Endothelial cell of umbilical vein (primary cell): ENCODE data around the gene ARMC8. TPM values are rescaled to one million over a fixed set of nuclear protein-coding genes. Genes with fewer than 3 reads are reported as not detected.

Experiments used
- BruUV-seq: library from RNA; stranded (reverse); fragments of 400-500 nt; replicated peaks from 2 replicates; lab custom pipeline; 2021; lab: Mats Ljungman, UMichigan
- CTCF ChIA-PET: fragments of 300-600, 350-600 bp; sonication (Branson Sonifier 250); formaldehyde crosslinking; loops from one replicate; lab custom pipeline; 2021; ENCODE audit warnings: antibody characterized with exemption, inconsistent platforms; lab: Charles Lee
- POLR2A ChIA-PET: fragments of 300-600, 350-600 bp; sonication (Branson Sonifier 250); formaldehyde crosslinking; loops from one replicate; lab custom pipeline; 2021; ENCODE audit warnings: antibody characterized with exemption, inconsistent platforms; lab: Charles Lee
- DNase-seq: peaks from one replicate; pipeline ENCODE4 v3.0.0-alpha.2; 2011; ENCODE audit warnings: low read depth, low spot score
- FAIRE-seq: peaks from 2 replicates; lab custom pipeline; 2011; peaks lifted over from hg19 to GRCh38; lab: Jason Lieb, UNC
- H2AFZ ChIP-seq: 2 replicates; pipeline ENCODE4 v1.6.0; 2012; ENCODE audit warnings: low read depth, low read length, control low read depth, inconsistent platforms
- H3K27ac ChIP-seq: 2 replicates; pipeline ENCODE4 v1.5.1; 2011; ENCODE audit warnings: low read depth, mild to moderate bottlenecking, control low read depth, low read length, moderate library complexity; ENCODE audit not compliant: insufficient read depth
- H3K27me3 ChIP-seq, 2 experiments: 2 replicates each; pipeline versions ENCODE4 v1.6.0 to v1.6.1; 2011; ENCODE audit warnings: low read length in 2 of 2, mixed read lengths in 1 of 2; ENCODE audit not compliant: control insufficient read depth in 2 of 2, insufficient read depth in 2 of 2
- H3K36me3 ChIP-seq, 2 experiments: 2 replicates in 1 of 2; 3 replicates in 1 of 2; pipeline ENCODE4 v1.5.1; 2011; ENCODE audit warnings: low read length in 2 of 2, mild to moderate bottlenecking in 1 of 2, moderate library complexity in 1 of 2; ENCODE audit not compliant: control insufficient read depth in 2 of 2, insufficient read depth in 2 of 2; ENCODE audit errors: extremely low read depth in 1 of 2
- H3K4me1 ChIP-seq: 3 replicates; pipeline ENCODE4 v1.5.1; 2011; ENCODE audit warnings: mild to moderate bottlenecking, low read length; ENCODE audit not compliant: control insufficient read depth, insufficient read depth; ENCODE audit errors: extremely low read depth
- H3K4me2 ChIP-seq: 2 replicates; pipeline ENCODE4 v1.6.1; 2011; ENCODE audit warnings: low read length, control low read depth, mixed read lengths; ENCODE audit not compliant: insufficient read depth
- H3K4me3 ChIP-seq, 3 experiments: fragments of 200-600 bp in 1 of 3; sonication (generic), shearing (Covaris generic) in 1 of 3; replicated peaks in 1 of 3; 2 replicates each; pipeline ENCODE4 v1.5.1; 2011 to 2016; ENCODE audit warnings: control low read depth in 3 of 3, low read length in 3 of 3, mild to moderate bottlenecking in 2 of 3, inconsistent platforms in 1 of 3, low read depth in 1 of 3, moderate library complexity in 1 of 3; ENCODE audit not compliant: insufficient read depth in 1 of 3
- H3K79me2 ChIP-seq: 2 replicates; pipeline ENCODE4 v1.6.0; 2012; ENCODE audit warnings: low read length, inconsistent platforms; ENCODE audit not compliant: control insufficient read depth, insufficient read depth
- H3K9ac ChIP-seq: replicated peaks from 2 replicates; pipeline ENCODE3; 2011; ENCODE audit warnings: low read length, control low read depth; ENCODE audit not compliant: insufficient read depth; ENCODE audit errors: extremely low read depth
- H3K9me1 ChIP-seq: replicated peaks from 3 replicates; pipeline ENCODE4 v1.6.0; 2011; ENCODE audit warnings: mild to moderate bottlenecking, low read length; ENCODE audit not compliant: control insufficient read depth, insufficient read depth; ENCODE audit errors: extremely low read depth
- H3K9me3 ChIP-seq: replicated peaks from 2 replicates; pipeline ENCODE4 v1.5.1; 2012; ENCODE audit warnings: low read length, inconsistent platforms; ENCODE audit not compliant: control insufficient read depth, insufficient read depth
- H4K20me1 ChIP-seq: replicated peaks from 2 replicates; pipeline ENCODE3; 2011; ENCODE audit warnings: mild to moderate bottlenecking, low read length; ENCODE audit not compliant: control insufficient read depth, insufficient read depth; ENCODE audit errors: extremely low read depth
- EZH2 ChIP-seq: IDR thresholded peaks from 2 replicates; pipeline ENCODE4 v1.6.1; 2012; ENCODE audit warnings: borderline replicate concordance, low read depth, mild to moderate bottlenecking, moderate library complexity, low read length, inconsistent platforms; ENCODE audit not compliant: severe bottlenecking
- FOS ChIP-seq: IDR thresholded peaks from 2 replicates; pipeline ENCODE4 v1.6.1; 2011; ENCODE audit warnings: mild to moderate bottlenecking, low read length, moderate library complexity, borderline replicate concordance; ENCODE audit not compliant: insufficient read depth
- GATA2 ChIP-seq: IDR thresholded peaks from 2 replicates; pipeline ENCODE4 v1.7.0; 2011; ENCODE audit warnings: low read depth, mild to moderate bottlenecking, moderate library complexity, mixed read lengths, low read length; ENCODE audit not compliant: insufficient read length, insufficient read depth
- JUN ChIP-seq: IDR thresholded peaks from 2 replicates; pipeline ENCODE4 v1.6.1; 2011; ENCODE audit warnings: borderline replicate concordance, low read depth; ENCODE audit not compliant: insufficient read length, insufficient read depth
- MYC ChIP-seq: IDR thresholded peaks from one replicate; pipeline ENCODE4 v1.6.1; 2011; ENCODE audit warnings: mild to moderate bottlenecking, low read depth, low read length
- POLR2A ChIP-seq: IDR thresholded peaks from 2 replicates; pipeline ENCODE4 v1.6.1; 2012; ENCODE audit warnings: low read depth, mild to moderate bottlenecking, control low read depth, low read length
- POLR2AphosphoS5 ChIP-seq: IDR thresholded peaks from 2 replicates; pipeline ENCODE4 v1.6.1; 2012; ENCODE audit warnings: low read depth, mild to moderate bottlenecking, control low read depth, low read length, moderate library complexity; ENCODE audit not compliant: insufficient read depth
- dilution Hi-C: fragments of 300-500 bp; cut with MboI; formaldehyde crosslinking; loops from one replicate; pipeline ENCODE4 v1.15.0; 2019; ENCODE audit warnings: low sequenced_read_pairs; ENCODE audit not compliant: extremely low pct_ligation_motif_present
- intact Hi-C: fragments of 100-400 bp; cut with micrococcal nuclease; formaldehyde crosslinking; loops from one replicate; pipeline ENCODE4 v1.10.0; 2022
- polyA plus RNA-seq, 4 experiments: library from polyadenylated mRNA; depleted of rRNA in 3 of 4; stranded (reverse) in 3 of 4; unstranded in 1 of 4; fragments of >200 nt; gene quantifications; 2 replicates each; pipeline versions ENCODE4 v1.2.1 to v1.2.3, GENCODE V29; 2011 to 2012; ENCODE audit warnings: missing spikeins in 1 of 4
- total RNA-seq: library from RNA; stranded (reverse); gene quantifications from 2 replicates; pipeline ENCODE4 v1.2.3, GENCODE V29; 2021
- TF ChIP-seq, protein P1 (sequence below), 2 donors: IDR thresholded peaks; 1 replicate in 1 of 2; 2 replicates in 1 of 2; pipeline ENCODE4 v1.5.1; 2011; ENCODE audit warnings: low read length in 2 of 2, mild to moderate bottlenecking in 2 of 2, moderate library complexity in 2 of 2, control low read depth in 1 of 2, inconsistent platforms in 1 of 2, low read depth in 1 of 2; ENCODE audit not compliant: insufficient read depth in 1 of 2; ENCODE audit errors: extremely low read depth in 1 of 2
- TF ChIP-seq, protein P2 (sequence below): IDR thresholded peaks from 2 replicates; pipeline ENCODE4 v1.6.1; 2011; ENCODE audit not compliant: insufficient read depth, insufficient read length

ARMC8 gene
- total and polyA plus RNA-seq, 2 donors (not counting 3 experiments of a cell fraction or from before 2014, with no cell fraction given) = 39.6 to 46.0 TPM

DNA sequence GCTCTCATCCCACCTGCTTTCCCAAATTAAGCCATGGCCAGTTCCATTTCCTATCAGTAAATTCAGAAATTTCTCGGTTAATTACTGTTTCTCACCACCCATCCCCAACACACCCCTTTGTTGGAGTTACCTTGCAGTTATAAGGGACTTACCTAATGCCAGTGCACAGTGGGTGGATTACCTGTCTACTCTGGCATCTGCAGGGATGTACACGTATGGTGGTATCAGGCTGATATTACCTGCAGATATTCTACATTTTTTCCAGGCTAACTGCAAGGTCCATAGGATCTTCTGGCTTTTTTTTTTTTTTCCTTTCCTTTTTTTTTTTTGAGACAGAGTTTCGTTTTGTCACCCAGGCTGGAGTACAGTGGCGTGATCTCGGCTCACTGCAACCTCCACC, 153.4 kb downstream of the ARMC8 start:
- Histone ChIP-seq H2AFZ (no peak overlapping the region), H3K4me3 (no peak overlapping the region), H3K9me1 (no peaks in the 10 kb centered on the region), H3K4me1 (no peaks in the 10 kb centered on the region), H3K9me3 (no peaks in the 10 kb centered on the region), H3K27me3 (peaks cover 2 to 4% of the 10 kb centered on the region in 2 experiments), H3K79me2 (no peaks in the 10 kb centered on the region), H3K9ac (no peak overlapping the region), H3K27ac (no peak overlapping the region), H4K20me1 (no peaks in the 10 kb centered on the region), H3K4me2 (no peak overlapping the region), H3K36me3 (no peaks in the 10 kb centered on the region)
- intact Hi-C loops = loop anchor here (10.0 kb wide), 1 partner anchor 604 kb away; the partner anchor contains the start of genes FOXL2 and FOXL2NB
- POLR2A ChIA-PET = no interaction called here
- no peak for TF ChIP-seq MYC
- no peak for TF ChIP-seq GATA2
- TF ChIP-seq, protein P1, sequence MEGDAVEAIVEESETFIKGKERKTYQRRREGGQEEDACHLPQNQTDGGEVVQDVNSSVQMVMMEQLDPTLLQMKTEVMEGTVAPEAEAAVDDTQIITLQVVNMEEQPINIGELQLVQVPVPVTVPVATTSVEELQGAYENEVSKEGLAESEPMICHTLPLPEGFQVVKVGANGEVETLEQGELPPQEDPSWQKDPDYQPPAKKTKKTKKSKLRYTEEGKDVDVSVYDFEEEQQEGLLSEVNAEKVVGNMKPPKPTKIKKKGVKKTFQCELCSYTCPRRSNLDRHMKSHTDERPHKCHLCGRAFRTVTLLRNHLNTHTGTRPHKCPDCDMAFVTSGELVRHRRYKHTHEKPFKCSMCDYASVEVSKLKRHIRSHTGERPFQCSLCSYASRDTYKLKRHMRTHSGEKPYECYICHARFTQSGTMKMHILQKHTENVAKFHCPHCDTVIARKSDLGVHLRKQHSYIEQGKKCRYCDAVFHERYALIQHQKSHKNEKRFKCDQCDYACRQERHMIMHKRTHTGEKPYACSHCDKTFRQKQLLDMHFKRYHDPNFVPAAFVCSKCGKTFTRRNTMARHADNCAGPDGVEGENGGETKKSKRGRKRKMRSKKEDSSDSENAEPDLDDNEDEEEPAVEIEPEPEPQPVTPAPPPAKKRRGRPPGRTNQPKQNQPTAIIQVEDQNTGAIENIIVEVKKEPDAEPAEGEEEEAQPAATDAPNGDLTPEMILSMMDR (IDR thresholded peaks at IDR 0.05; ENCODE audit: extremely low read depth in 1 of 2, insufficient read depth in 1 of 2, low read depth in 1 of 2, low read length in 2 of 2) = no peak
- TF ChIP-seq POLR2AphosphoS5 = no peak
- no peak for TF ChIP-seq POLR2A
- TF ChIP-seq FOS = no peak
- TF ChIP-seq, protein P2, sequence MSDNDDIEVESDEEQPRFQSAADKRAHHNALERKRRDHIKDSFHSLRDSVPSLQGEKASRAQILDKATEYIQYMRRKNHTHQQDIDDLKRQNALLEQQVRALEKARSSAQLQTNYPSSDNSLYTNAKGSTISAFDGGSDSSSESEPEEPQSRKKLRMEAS = no peak
- TF ChIP-seq EZH2 = no peak
- no peak for TF ChIP-seq JUN
- CTCF ChIA-PET = no interaction called here
- no peak for FAIRE-seq
- no TSS peak for BruUV-seq
- no peak for DNase-seq
- dilution Hi-C loops = no loop called here
